ENCODE results near the gene RB1. TPM values are rescaled to one million over a fixed set of nuclear protein-coding genes. Genes with fewer than 3 reads are reported as not detected.

The RB1 gene
- total RNA-seq, 2 donors from 2014 or later = 18.7 to 20.1 TPM

GRCh38 chr13:48530833-48531232, 227.3 kb downstream of the RB1 start:
- Mint-ChIP-seq H3K9me3 (no peaks in the 10 kb centered on the region), H3K4me1 (peaks cover 20% of the 10 kb centered on the region), H3K27me3 (ENCODE audit: insufficient read depth) (peaks cover 32% of the 10 kb centered on the region), H3K4me3 (no peak overlapping the region), H3K36me3 (ENCODE audit: low read depth) (no peaks in the 10 kb centered on the region), H3K27ac (no peak overlapping the region)
- Histone ChIP-seq H3K9me3 (ENCODE audit: control insufficient read depth, low read length) (peaks cover 4% of the 10 kb centered on the region), H3K36me3 (ENCODE audit: control insufficient read depth, insufficient read depth, low read length) (no peaks in the 10 kb centered on the region), H3K27ac (ENCODE audit: low read depth, low read length) (no peak overlapping the region), H3K4me3 (ENCODE audit: low read length) (no peak overlapping the region), H3K9ac (ENCODE audit: extremely low read depth, low read length, poor library complexity, severe bottlenecking) (no peak overlapping the region), H3K27me3 (ENCODE audit: control insufficient read depth, insufficient read depth, low read length, poor library complexity, severe bottlenecking) (peaks cover 30% of the 10 kb centered on the region), H3K4me1 (ENCODE audit: control insufficient read depth, insufficient read depth, low read length) (peaks cover 6% of the 10 kb centered on the region)
- no peak for DNase-seq
- 93 to 94% methylated on average over 5 to 6 of the region's 6 CpGs for WGBS, 2 experiments (ENCODE audit: insufficient coverage in 1 of 2, insufficient read length in 1 of 2)
- no peak for TF ChIP-seq CTCF (conservative IDR thresholded peaks at IDR 0.05)

Other genes with a start within 250 kb of the RB1 start
- 10 to 100 TPM; 56.4 to 68.1 TPM for gene MED4, start 208.6 kb upstream of the RB1 start, total RNA-seq
- 100 to 1,000 TPM; 158 to 170 TPM for gene ITM2B, start 70.5 kb upstream of the RB1 start, total RNA-seq
- 1 to 10 TPM; 2.2 to 4.9 TPM for gene LPAR6, start 109.4 kb downstream of the RB1 start, total RNA-seq
- gene RCBTB2, start 229.3 kb downstream of the RB1 start, total RNA-seq = 1 to 10 TPM; 3.1 to 7.3 TPM